HCT116 (cell line): ENCODE measurements around the gene NLRP7.

Experiments used
- CTCF ChIP-seq, 3 experiments: fragments of 200-600 bp in 1 of 3; sonication (generic) in 1 of 3; IDR thresholded peaks in 2 of 3; conservative IDR thresholded peaks in 1 of 3; 2 replicates each; pipeline ENCODE4 v1.5.1; 2012 to 2017; ENCODE audit warnings: low read depth in 2 of 3, low read length in 2 of 3, antibody characterized with exemption in 1 of 3, borderline replicate concordance in 1 of 3, control low read depth in 1 of 3, mild to moderate bottlenecking in 1 of 3, mixed read lengths in 1 of 3, mixed run types in 1 of 3, moderate library complexity in 1 of 3; ENCODE audit not compliant: insufficient read depth in 1 of 3
- ELF1 ChIP-seq: IDR thresholded peaks from 2 replicates; pipeline ENCODE4 v1.6.1; 2012; ENCODE audit warnings: low read depth, borderline replicate concordance
- EZH2 ChIP-seq: fragments of 200-600 bp; sonication (generic); IDR thresholded peaks from 2 replicates; pipeline ENCODE4 v1.6.1; 2017; ENCODE audit warnings: antibody characterized with exemption, mixed run types
- POLR2A ChIP-seq: IDR thresholded peaks from 2 replicates; pipeline ENCODE4 v1.7.0; 2011; ENCODE audit warnings: borderline replicate concordance; ENCODE audit not compliant: insufficient read depth, insufficient read length; ENCODE audit errors: extremely low read depth
- POLR2AphosphoS5 ChIP-seq: IDR thresholded peaks from 2 replicates; pipeline ENCODE4 v1.6.1; 2011; ENCODE audit warnings: mild to moderate bottlenecking, low read depth, low read length, moderate library complexity
- REST ChIP-seq: IDR thresholded peaks from 2 replicates; pipeline ENCODE4 v1.6.1; 2012; ENCODE audit warnings: low read depth
- SIN3A ChIP-seq: IDR thresholded peaks from 2 replicates; pipeline ENCODE4 v1.6.1; 2012; ENCODE audit warnings: low read depth

- TF ChIP-seq ELF1, result no peak
- no peak for TF ChIP-seq POLR2AphosphoS5
- TF ChIP-seq EZH2, result no peak
- no peak for TF ChIP-seq POLR2A
- TF ChIP-seq CTCF (IDR thresholded peaks at IDR 0.05 in 2 of 3, conservative IDR thresholded peaks at IDR 0.05 in 1 of 3; ENCODE audit: borderline replicate concordance in 1 of 3, insufficient read depth in 1 of 3, low read depth in 2 of 3, low read length in 2 of 3), result no peak
- no peak for TF ChIP-seq SIN3A
- no peak for TF ChIP-seq REST
These were observed 48.2 kb upstream of the NLRP7 start for GRCh38 chr19:54995561-54995960.
